ENCODE measurements around the gene RHBDL1.

RHBDL1 gene

GRCh38 chr16:654034-654433 is 21.4 kb upstream of the RHBDL1 start:
- Histone ChIP-seq H3K27ac (replicated peaks; ENCODE audit: low read length) (no peak overlapping the region), H3K36me3 (replicated peaks in 1 of 2; ENCODE audit: control insufficient read depth in 2 of 2, insufficient read depth in 2 of 2, low read length in 2 of 2) (peaks cover 9 to 70% of the 10 kb centered on the region in 2 donors), H3K23ac (ENCODE audit: low read depth, low read length, poor library complexity) (peak overlapping the region; percentile 17), H3K9ac (ENCODE audit: low read depth, low read length, poor library complexity) (peak overlapping the region; percentile 60), H3K18ac (ENCODE audit: low read length) (no peak overlapping the region), H3K27me3 (ENCODE audit: control insufficient read depth in 3 of 3, insufficient read depth in 3 of 3, low read depth in 1 of 3, low read length in 3 of 3) (no peaks in the 10 kb centered on the region), H2BK5ac (ENCODE audit: low read length) (no peak overlapping the region), H3K4me3 (ENCODE audit: low read length in 2 of 2) (no peak overlapping the region), H2AFZ (ENCODE audit: low read length) (no peak overlapping the region), H3K9me3 (replicated peaks in 1 of 2; ENCODE audit: control insufficient read depth in 2 of 2, insufficient read depth in 1 of 2, low read depth in 1 of 2, low read length in 2 of 2) (no peaks in the 10 kb centered on the region), H2AK5ac (ENCODE audit: low read depth, low read length) (no peak overlapping the region), H3K14ac (ENCODE audit: low read length) (no peak overlapping the region), H2BK12ac (ENCODE audit: low read length) (no peak overlapping the region), H4K91ac (ENCODE audit: low read depth, low read length, poor library complexity) (no peak overlapping the region), H3K79me1 (ENCODE audit: low read depth, low read length) (peaks cover 7% of the 10 kb centered on the region), H3K4ac (ENCODE audit: low read length) (no peak overlapping the region), H2BK120ac (ENCODE audit: low read depth, low read length) (no peak overlapping the region), H2BK15ac (ENCODE audit: low read length) (no peak overlapping the region), H3K4me1 (ENCODE audit: control insufficient read depth in 2 of 2, insufficient read depth in 1 of 2, low read depth in 1 of 2, low read length in 2 of 2) (peaks cover 4 to 7% of the 10 kb centered on the region in 2 donors), H3K4me2 (ENCODE audit: insufficient read depth, low read length, poor library complexity, severe bottlenecking) (no peak overlapping the region), H4K8ac (ENCODE audit: low read depth, low read length) (no peak overlapping the region)
- WGBS, 2 donors (ENCODE audit: extremely low coverage in 2 of 2, insufficient read length in 2 of 2, insufficient replicate concordance in 1 of 2) = no CpG with 5 or more reads among the region's 12 CpGs
- DNase-seq (ENCODE audit: low spot score) = no peak

- H2BK15ac ChIP-seq (ENCODE audit: low read length) = no peak overlapping the region
- no peak overlapping the region for H3K4me3 ChIP-seq (ENCODE audit: low read length in 2 of 2)
- no peak overlapping the region for H3K4me2 ChIP-seq (ENCODE audit: insufficient read depth, low read length, poor library complexity, severe bottlenecking)
- no peak overlapping the region for H4K8ac ChIP-seq (ENCODE audit: low read depth, low read length)
- no peak overlapping the region for H3K4ac ChIP-seq (ENCODE audit: low read length)
- H2AFZ ChIP-seq (ENCODE audit: low read length) = no peak overlapping the region
- no peak overlapping the region for H2BK120ac ChIP-seq (ENCODE audit: low read depth, low read length)
- DNase-seq (ENCODE audit: low spot score) = no peak
- no CpG with 5 or more reads among the region's 22 CpGs for WGBS, 2 donors (ENCODE audit: extremely low coverage in 2 of 2, insufficient read length in 2 of 2, insufficient replicate concordance in 1 of 2)
- H3K79me1 ChIP-seq (ENCODE audit: low read depth, low read length) = peaks cover 16% of the 10 kb centered on the region
- peaks cover 11 to 80% of the 10 kb centered on the region in 2 donors for H3K36me3 ChIP-seq (replicated peaks in 1 of 2; ENCODE audit: control insufficient read depth in 2 of 2, insufficient read depth in 2 of 2, low read length in 2 of 2)
- H4K91ac ChIP-seq (ENCODE audit: low read depth, low read length, poor library complexity) = no peak overlapping the region
- no peak overlapping the region for H3K27ac ChIP-seq (replicated peaks; ENCODE audit: low read length)
- no peak overlapping the region for H2BK5ac ChIP-seq (ENCODE audit: low read length)
- no peak overlapping the region for H3K23ac ChIP-seq (ENCODE audit: low read depth, low read length, poor library complexity)
- H3K4me1 ChIP-seq (ENCODE audit: control insufficient read depth in 2 of 2, insufficient read depth in 1 of 2, low read depth in 1 of 2, low read length in 2 of 2) = peaks cover 3 to 6% of the 10 kb centered on the region in 2 donors
- H3K9ac ChIP-seq (ENCODE audit: low read depth, low read length, poor library complexity) = peak overlapping the region; percentile 44
- H2AK5ac ChIP-seq (ENCODE audit: low read depth, low read length) = no peak overlapping the region
- H2BK12ac ChIP-seq (ENCODE audit: low read length) = no peak overlapping the region
- H3K9me3 ChIP-seq (replicated peaks in 1 of 2; ENCODE audit: control insufficient read depth in 2 of 2, insufficient read depth in 1 of 2, low read depth in 1 of 2, low read length in 2 of 2) = no peaks in the 10 kb centered on the region
- no peak overlapping the region for H3K18ac ChIP-seq (ENCODE audit: low read length)
- H3K14ac ChIP-seq (ENCODE audit: low read length) = no peak overlapping the region
- no peaks in the 10 kb centered on the region for H3K27me3 ChIP-seq (ENCODE audit: control insufficient read depth in 3 of 3, insufficient read depth in 3 of 3, low read depth in 1 of 3, low read length in 3 of 3)
Observed at GRCh38 chr16:657487-657886, 18.0 kb upstream of the RHBDL1 start.

DNA sequence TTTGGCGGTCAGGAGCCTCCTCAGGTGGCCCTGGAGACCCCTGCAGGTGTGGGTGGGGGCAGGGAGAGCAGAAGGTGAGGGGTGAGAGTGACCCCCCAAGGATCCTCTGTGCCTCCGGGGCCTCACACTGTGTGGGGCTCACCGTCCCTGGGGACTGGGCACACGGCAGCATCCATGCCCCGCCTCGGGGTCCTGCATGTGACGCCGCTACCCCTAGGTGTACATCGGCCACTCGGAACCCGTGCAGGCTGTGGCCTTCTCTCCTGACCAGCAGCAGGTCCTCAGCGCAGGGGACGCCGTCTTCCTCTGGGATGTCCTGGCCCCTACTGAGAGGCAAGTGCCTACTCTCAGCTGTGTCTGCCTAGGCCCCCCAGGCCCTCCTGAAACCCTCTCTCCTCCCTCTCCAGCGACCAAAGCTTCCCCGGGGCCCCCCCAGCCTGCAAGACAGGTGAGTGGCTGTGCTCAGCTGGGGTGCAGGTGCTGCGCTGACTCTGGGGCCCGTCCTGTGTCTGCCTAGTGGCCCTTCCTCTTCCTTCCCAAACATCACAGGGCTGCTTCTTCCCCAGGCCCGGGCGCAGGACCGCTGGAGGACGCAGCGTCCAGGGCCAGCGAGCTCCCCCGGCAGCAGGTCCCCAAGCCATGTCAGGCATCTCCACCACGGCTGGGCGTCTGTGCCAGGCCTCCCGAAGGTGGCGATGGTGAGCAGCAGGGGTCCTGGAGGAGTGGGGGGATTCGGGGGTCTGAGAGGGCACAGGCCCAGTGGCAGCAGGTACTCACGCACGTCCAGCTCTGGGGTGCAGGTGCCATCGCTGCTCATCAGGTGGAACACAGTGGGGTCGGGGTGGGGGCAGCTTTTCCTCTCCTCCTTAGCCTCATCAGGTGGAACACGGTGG is 16.5 kb upstream of the RHBDL1 start:
- WGBS, 2 donors (ENCODE audit: extremely low coverage in 2 of 2, insufficient read length in 2 of 2, insufficient replicate concordance in 1 of 2) = no CpG with 5 or more reads among the region's 35 CpGs
- Histone ChIP-seq H3K36me3 (replicated peaks in 1 of 2; ENCODE audit: control insufficient read depth in 2 of 2, insufficient read depth in 2 of 2, low read length in 2 of 2) (peaks cover 14 to 71% of the 10 kb centered on the region in 2 donors), H2BK15ac (ENCODE audit: low read length) (peak overlapping the region; percentile 43), H3K9ac (ENCODE audit: low read depth, low read length, poor library complexity) (peak overlapping the region; percentile 21), H2AK5ac (ENCODE audit: low read depth, low read length) (no peak overlapping the region), H3K4me2 (ENCODE audit: insufficient read depth, low read length, poor library complexity, severe bottlenecking) (no peak overlapping the region), H2AFZ (ENCODE audit: low read length) (no peak overlapping the region), H3K27me3 (ENCODE audit: control insufficient read depth in 3 of 3, insufficient read depth in 3 of 3, low read depth in 1 of 3, low read length in 3 of 3) (no peaks in the 10 kb centered on the region), H3K14ac (ENCODE audit: low read length) (no peak overlapping the region), H2BK5ac (ENCODE audit: low read length) (no peak overlapping the region), H3K18ac (ENCODE audit: low read length) (no peak overlapping the region), H3K27ac (replicated peaks; ENCODE audit: low read length) (no peak overlapping the region), H4K8ac (ENCODE audit: low read depth, low read length) (no peak overlapping the region), H3K4me1 (ENCODE audit: control insufficient read depth in 2 of 2, insufficient read depth in 1 of 2, low read depth in 1 of 2, low read length in 2 of 2) (peaks cover 3 to 6% of the 10 kb centered on the region in 2 donors), H3K4me3 (ENCODE audit: low read length in 2 of 2) (peak overlapping the region in 1 of 2 donors; percentile 52), H2BK120ac (ENCODE audit: low read depth, low read length) (no peak overlapping the region), H3K79me1 (ENCODE audit: low read depth, low read length) (peaks cover 13% of the 10 kb centered on the region), H2BK12ac (ENCODE audit: low read length) (no peak overlapping the region), H3K23ac (ENCODE audit: low read depth, low read length, poor library complexity) (no peak overlapping the region), H3K4ac (ENCODE audit: low read length) (no peak overlapping the region), H4K91ac (ENCODE audit: low read depth, low read length, poor library complexity) (no peak overlapping the region), H3K9me3 (replicated peaks in 1 of 2; ENCODE audit: control insufficient read depth in 2 of 2, insufficient read depth in 1 of 2, low read depth in 1 of 2, low read length in 2 of 2) (no peaks in the 10 kb centered on the region)
- no peak for DNase-seq (ENCODE audit: low spot score)

DNA sequence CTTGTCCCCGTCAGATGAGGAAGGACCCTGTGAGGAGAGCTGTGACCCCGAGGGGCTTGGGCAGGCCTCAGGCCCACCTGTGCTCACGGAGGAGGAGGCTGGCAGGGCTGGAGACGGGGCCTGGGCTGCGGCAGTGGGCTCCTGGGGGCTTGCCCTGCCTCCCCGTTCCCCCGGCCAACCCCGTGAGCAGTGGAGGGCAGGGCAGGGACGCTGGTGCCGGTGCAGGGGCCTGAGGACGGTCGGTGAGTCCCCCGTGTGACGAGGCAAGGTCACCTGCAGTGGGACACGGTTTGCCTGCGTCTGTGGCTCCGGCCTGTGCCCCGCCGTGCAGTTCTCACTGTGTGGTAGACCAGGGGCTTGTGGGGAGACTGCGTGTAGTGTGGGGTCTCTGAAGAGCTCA is 15.9 kb upstream of the RHBDL1 start:
- H2BK120ac ChIP-seq (ENCODE audit: low read depth, low read length) = no peak overlapping the region
- peak overlapping the region; percentile 88 for H2BK5ac ChIP-seq (ENCODE audit: low read length)
- H3K27ac ChIP-seq (replicated peaks; ENCODE audit: low read length) = no peak overlapping the region
- peak overlapping the region; percentile 80 for H3K23ac ChIP-seq (ENCODE audit: low read depth, low read length, poor library complexity)
- H2BK12ac ChIP-seq (ENCODE audit: low read length) = peak overlapping the region; percentile 30
- no peaks in the 10 kb centered on the region for H3K27me3 ChIP-seq (ENCODE audit: control insufficient read depth in 3 of 3, insufficient read depth in 3 of 3, low read depth in 1 of 3, low read length in 3 of 3)
- no peak overlapping the region for H3K14ac ChIP-seq (ENCODE audit: low read length)
- DNase-seq (ENCODE audit: low spot score) = no peak
- no CpG with 5 or more reads among the region's 20 CpGs for WGBS, 2 donors (ENCODE audit: extremely low coverage in 2 of 2, insufficient read length in 2 of 2, insufficient replicate concordance in 1 of 2)
- H3K4me3 ChIP-seq (ENCODE audit: low read length in 2 of 2) = peak overlapping the region in 1 of 2 donors; percentile 52
- H2AK5ac ChIP-seq (ENCODE audit: low read depth, low read length) = peak overlapping the region; percentile 74
- no peak overlapping the region for H3K18ac ChIP-seq (ENCODE audit: low read length)
- H4K8ac ChIP-seq (ENCODE audit: low read depth, low read length) = no peak overlapping the region
- H4K91ac ChIP-seq (ENCODE audit: low read depth, low read length, poor library complexity) = no peak overlapping the region
- no peak overlapping the region for H3K4me2 ChIP-seq (ENCODE audit: insufficient read depth, low read length, poor library complexity, severe bottlenecking)
- peak overlapping the region; percentile 30 for H3K9ac ChIP-seq (ENCODE audit: low read depth, low read length, poor library complexity)
- peaks cover 14 to 68% of the 10 kb centered on the region in 2 donors for H3K36me3 ChIP-seq (replicated peaks in 1 of 2; ENCODE audit: control insufficient read depth in 2 of 2, insufficient read depth in 2 of 2, low read length in 2 of 2)
- H3K79me1 ChIP-seq (ENCODE audit: low read depth, low read length) = peaks cover 13% of the 10 kb centered on the region
- no peak overlapping the region for H3K4ac ChIP-seq (ENCODE audit: low read length)
- H2AFZ ChIP-seq (ENCODE audit: low read length) = no peak overlapping the region
- H2BK15ac ChIP-seq (ENCODE audit: low read length) = no peak overlapping the region
- H3K9me3 ChIP-seq (replicated peaks in 1 of 2; ENCODE audit: control insufficient read depth in 2 of 2, insufficient read depth in 1 of 2, low read depth in 1 of 2, low read length in 2 of 2) = no peaks in the 10 kb centered on the region
- peaks cover 3 to 6% of the 10 kb centered on the region in 2 donors for H3K4me1 ChIP-seq (ENCODE audit: control insufficient read depth in 2 of 2, insufficient read depth in 1 of 2, low read depth in 1 of 2, low read length in 2 of 2)

All from neuronal stem cell (in vitro differentiated cells).